GM21360 (cell line): ENCODE results near the gene MFSD6.
"Not testable (repeated sequence)": the region's sequence is repeated elsewhere in the genome, so short reads cannot be mapped to it uniquely, and the experiment has no call there.

Experiments used
- ATAC-seq: cut with Tn5 transposase; IDR thresholded peaks from one replicate; pipeline ENCODE4 v1.9.1; 2021; ENCODE audit warnings: mild to moderate bottlenecking, moderate library complexity; ENCODE audit not compliant: unreplicated experiment

MFSD6 gene

GRCh38 chr2:190494600-190495227 is 86.6 kb downstream of the MFSD6 start:
- ATAC-seq = not testable (repeated sequence)

- no peak for ATAC-seq
These were observed 89.3 kb downstream of the MFSD6 start for GRCh38 chr2:190497428-190497827.

- ATAC-seq = no peak
These were observed 91.1 kb downstream of the MFSD6 start for GRCh38 chr2:190499273-190499672.

- ATAC-seq = no peak
These were observed 91.9 kb downstream of the MFSD6 start for GRCh38 chr2:190500054-190500502.

- ATAC-seq = no peak
These were observed 93.1 kb downstream of the MFSD6 start for GRCh38 chr2:190501231-190501630.

GRCh38 chr2:190501702-190502407 is 93.7 kb downstream of the MFSD6 start:
- ATAC-seq = no peak

GRCh38 chr2:190503088-190503487 is 94.9 kb downstream of the MFSD6 start:
- ATAC-seq = no peak

- no peak for ATAC-seq
These were observed 96.8 kb downstream of the MFSD6 start for GRCh38 chr2:190504912-190505311.

GRCh38 chr2:190505696-190506095 is 97.5 kb downstream of the MFSD6 start:
- ATAC-seq = no peak

- no peak for ATAC-seq
These were observed 98.5 kb downstream of the MFSD6 start for GRCh38 chr2:190506666-190507065.

- no peak for ATAC-seq
These were observed 99.0 kb downstream of the MFSD6 start for GRCh38 chr2:190507135-190507534.

GRCh38 chr2:190509895-190510294 is 101.7 kb downstream of the MFSD6 start:
- not testable (repeated sequence) for ATAC-seq

GRCh38 chr2:190511104-190511503 is 102.9 kb downstream of the MFSD6 start:
- ATAC-seq = no peak

GRCh38 chr2:190512539-190513095 is 104.5 kb downstream of the MFSD6 start:
- no peak for ATAC-seq

- no peak for ATAC-seq
These were observed 105.7 kb downstream of the MFSD6 start for GRCh38 chr2:190513877-190514276.

- ATAC-seq = no peak
These were observed 106.5 kb downstream of the MFSD6 start for GRCh38 chr2:190514676-190515075.

GRCh38 chr2:190515687-190516086 is 107.5 kb downstream of the MFSD6 start:
- ATAC-seq = no peak

- no peak for ATAC-seq
These were observed 109.3 kb downstream of the MFSD6 start for GRCh38 chr2:190517468-190517867.

GRCh38 chr2:190519975-190520767 is 112.0 kb downstream of the MFSD6 start:
- no peak for ATAC-seq

- no peak for ATAC-seq
These were observed 116.8 kb downstream of the MFSD6 start for GRCh38 chr2:190524928-190525327.

- no peak for ATAC-seq
These were observed 118.1 kb downstream of the MFSD6 start for GRCh38 chr2:190526105-190526750.
